Hepatocyte (in vitro differentiated cells): ENCODE measurements around the gene USHBP1.

Experiments
- EZH2 ChIP-seq: fragments of 200-600 bp; sonication (generic); IDR thresholded peaks from 2 replicates; pipeline ENCODE4 v1.6.1; 2016; ENCODE audit warnings: antibody characterized with exemption, mild to moderate bottlenecking, borderline replicate concordance
- TF ChIP-seq, protein P1 (sequence below): fragments of 200-600 bp; sonication (generic); IDR thresholded peaks from 2 replicates; pipeline ENCODE4 v1.5.1; 2016; ENCODE audit warnings: antibody characterized with exemption, mild to moderate bottlenecking; ENCODE audit not compliant: poor library complexity

- TF ChIP-seq, protein P1, sequence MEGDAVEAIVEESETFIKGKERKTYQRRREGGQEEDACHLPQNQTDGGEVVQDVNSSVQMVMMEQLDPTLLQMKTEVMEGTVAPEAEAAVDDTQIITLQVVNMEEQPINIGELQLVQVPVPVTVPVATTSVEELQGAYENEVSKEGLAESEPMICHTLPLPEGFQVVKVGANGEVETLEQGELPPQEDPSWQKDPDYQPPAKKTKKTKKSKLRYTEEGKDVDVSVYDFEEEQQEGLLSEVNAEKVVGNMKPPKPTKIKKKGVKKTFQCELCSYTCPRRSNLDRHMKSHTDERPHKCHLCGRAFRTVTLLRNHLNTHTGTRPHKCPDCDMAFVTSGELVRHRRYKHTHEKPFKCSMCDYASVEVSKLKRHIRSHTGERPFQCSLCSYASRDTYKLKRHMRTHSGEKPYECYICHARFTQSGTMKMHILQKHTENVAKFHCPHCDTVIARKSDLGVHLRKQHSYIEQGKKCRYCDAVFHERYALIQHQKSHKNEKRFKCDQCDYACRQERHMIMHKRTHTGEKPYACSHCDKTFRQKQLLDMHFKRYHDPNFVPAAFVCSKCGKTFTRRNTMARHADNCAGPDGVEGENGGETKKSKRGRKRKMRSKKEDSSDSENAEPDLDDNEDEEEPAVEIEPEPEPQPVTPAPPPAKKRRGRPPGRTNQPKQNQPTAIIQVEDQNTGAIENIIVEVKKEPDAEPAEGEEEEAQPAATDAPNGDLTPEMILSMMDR = no peak
- no peak for TF ChIP-seq EZH2
These were observed 20.5 kb downstream of the USHBP1 start for GRCh38 chr19:17243830-17244617.
